ENCODE results near the gene PPP1R14B. TPM values are rescaled to one million over a fixed set of nuclear protein-coding genes. Genes with fewer than 3 reads are reported as not detected.

Gene PPP1R14B
- total RNA-seq, 4 donors from 2014 or later = 9.5 to 63.4 (median 28.3) TPM

GRCh38 chr11:64208796-64209562, 37.8 kb downstream of the PPP1R14B start:
- Histone ChIP-seq H3K4me1 (no peaks in the 10 kb centered on the region), H3K27ac (peak overlapping the region; percentile 65 to 78), H3K36me3 (no peaks in the 10 kb centered on the region), H3K9me3 (no peaks in the 10 kb centered on the region), H3K4me3 (no peak overlapping the region), H3K27me3 (no peaks in the 10 kb centered on the region)
- no peak for DNase-seq
- intact Hi-C loops (cut with DNase I; ENCODE audit: low total_unique reads) = loop anchor here (5.0 kb wide), 1 partner anchor 88 kb away; no protein-coding TSS in a partner anchor
- TF ChIP-seq POLR2A (IDR thresholded peaks at IDR 0.05) = no peak
- no peak for TF ChIP-seq CTCF (IDR thresholded peaks at IDR 0.05)

- H3K27ac ChIP-seq = peak overlapping the region; percentile 65 to 78
- intact Hi-C loops (cut with DNase I; ENCODE audit: low total_unique reads) = loop anchor here (5.0 kb wide), 1 partner anchor 89 kb away; no protein-coding TSS in a partner anchor
- no peaks in the 10 kb centered on the region for H3K36me3 ChIP-seq
- H3K4me3 ChIP-seq = no peak overlapping the region
- no peaks in the 10 kb centered on the region for H3K9me3 ChIP-seq
- no peaks in the 10 kb centered on the region for H3K4me1 ChIP-seq
- TF ChIP-seq CTCF (IDR thresholded peaks at IDR 0.05) = no peak
- no peak for TF ChIP-seq POLR2A (IDR thresholded peaks at IDR 0.05)
- no peaks in the 10 kb centered on the region for H3K27me3 ChIP-seq
- DNase-seq = peak in 1 of 2 donors; percentile 18
Observed at GRCh38 chr11:64208086-64208795, 38.5 kb downstream of the PPP1R14B start.

GRCh38 chr11:64207256-64208085, 39.3 kb downstream of the PPP1R14B start:
- Histone ChIP-seq H3K4me1 (no peaks in the 10 kb centered on the region), H3K36me3 (no peaks in the 10 kb centered on the region), H3K9me3 (no peaks in the 10 kb centered on the region), H3K27ac (peak overlapping the region; percentile 65 to 78), H3K4me3 (no peak overlapping the region), H3K27me3 (no peaks in the 10 kb centered on the region)
- DNase-seq = peak; percentile 63 to 72
- intact Hi-C loops (cut with DNase I; ENCODE audit: low total_unique reads) = loop anchor here (5.0 kb wide), 1 partner anchor 90 kb away; no protein-coding TSS in a partner anchor
- no peak for TF ChIP-seq POLR2A (IDR thresholded peaks at IDR 0.05)
- no peak for TF ChIP-seq CTCF (IDR thresholded peaks at IDR 0.05)

- Histone ChIP-seq H3K36me3 (no peaks in the 10 kb centered on the region), H3K27ac (peak within 1 kb of the TSS; percentile 65 to 78), H3K27me3 (no peaks in the 10 kb centered on the region), H3K9me3 (no peaks in the 10 kb centered on the region), H3K4me3 (no peak within 1 kb of the TSS), H3K4me1 (no peaks in the 10 kb centered on the region)
- no peak for TF ChIP-seq CTCF (IDR thresholded peaks at IDR 0.05)
- TF ChIP-seq POLR2A (IDR thresholded peaks at IDR 0.05) = no peak
- intact Hi-C loops (cut with DNase I; ENCODE audit: low total_unique reads) = loop anchor here (5.0 kb wide), 1 partner anchor 91 kb away; no protein-coding TSS in a partner anchor
- DNase-seq = peak in 1 of 2 donors; percentile 34
Observed at GRCh38 chr11:64206457-64207255, 40.1 kb downstream of the PPP1R14B start, which contains the start of gene FERMT3. Gene FERMT3 (plus strand): TSS chr11:64206721. CDS start chr11:64207365, 644 bp downstream.

Data from uterus (tissue), 4 donors.